Activated T-helper 1 cell treated with anti-CD3 and anti-CD28 coated beads, Interleukin-12 subunit alpha, Interleukin-12 subunit beta, Interleukin-2, Interleukin-4 antibody, amounts not matched to agents 30 ng/mL and 10 ng/mL and 1 ng/mL, durations not matched to agents 14 hours and 24 hours and 36 hours (primary cell): Measurements from ENCODE around the gene PHETA2. TPM values are rescaled to one million over a fixed set of nuclear protein-coding genes. Genes with fewer than 3 reads are reported as not detected.
A peak's percentile ranks its signal among the peaks of the same experiment; 100 is the strongest.
"Not testable (repeated sequence)": the region's sequence is repeated elsewhere in the genome, so short reads cannot be mapped to it uniquely, and the experiment has no call there.

Source experiments
- DNase-seq: peaks from one replicate; pipeline ENCODE4 v3.0.0; 2021; ENCODE audit warnings: low spot score
- H3K27ac Mint-ChIP-seq: one replicate; pipeline ENCODE4 v1.8.0; 2021; ENCODE audit warnings: mild to moderate bottlenecking, mixed read lengths
- H3K27me3 Mint-ChIP-seq: one replicate; pipeline ENCODE4 v1.8.0; 2022; ENCODE audit warnings: mild to moderate bottlenecking, moderate library complexity, mixed read lengths; ENCODE audit not compliant: insufficient read depth
- H3K36me3 Mint-ChIP-seq: one replicate; pipeline ENCODE4 v1.8.0; 2021; ENCODE audit warnings: low read depth, mixed read lengths
- H3K4me1 Mint-ChIP-seq: one replicate; pipeline ENCODE4 v1.8.0; 2021; ENCODE audit warnings: low read depth, mixed read lengths
- H3K4me3 Mint-ChIP-seq: one replicate; pipeline ENCODE4 v1.8.0; 2021; ENCODE audit warnings: mild to moderate bottlenecking, moderate library complexity, mixed read lengths
- H3K9me3 Mint-ChIP-seq: one replicate; pipeline ENCODE4 v1.8.0; 2021; ENCODE audit warnings: mixed read lengths
- intact Hi-C: fragments of 100-400 bp; cut with micrococcal nuclease; formaldehyde crosslinking; loops from one replicate; pipeline ENCODE4 v1.15.1; 2024
- total RNA-seq: library from RNA; stranded (reverse); gene quantifications from 2 replicates; pipeline ENCODE4 v1.2.3, GENCODE V29; 2022

PHETA2 gene
- total RNA-seq, 1 donor from 2014 or later = 5.6 TPM

GRCh38 chr22:42062506-42063170, 11.4 kb upstream of the PHETA2 start:
- DNase-seq = no peak
- Mint-ChIP-seq H3K27ac (no peak overlapping the region), H3K4me3 (no peak overlapping the region), H3K9me3 (peaks cover 13% of the 10 kb centered on the region), H3K36me3 (peaks cover 59% of the 10 kb centered on the region), H3K27me3 (no peaks in the 10 kb centered on the region), H3K4me1 (peaks cover 12% of the 10 kb centered on the region)
- intact Hi-C loops = no loop called here

- H3K27ac Mint-ChIP-seq = no peak overlapping the region
- H3K9me3 Mint-ChIP-seq = no peaks in the 10 kb centered on the region
- peaks cover 28% of the 10 kb centered on the region for H3K4me1 Mint-ChIP-seq
- no peak overlapping the region for H3K4me3 Mint-ChIP-seq
- H3K36me3 Mint-ChIP-seq = peaks cover 51% of the 10 kb centered on the region
- DNase-seq = no peak
- intact Hi-C loops = no loop called here
- no peaks in the 10 kb centered on the region for H3K27me3 Mint-ChIP-seq
These were observed 9.4 kb upstream of the PHETA2 start for GRCh38 chr22:42064629-42065028.

GRCh38 chr22:42065438-42066125, 8.5 kb upstream of the PHETA2 start:
- no peak for DNase-seq
- intact Hi-C loops = no loop called here
- H3K27me3 Mint-ChIP-seq = no peaks in the 10 kb centered on the region
- no peak overlapping the region for H3K4me3 Mint-ChIP-seq
- H3K36me3 Mint-ChIP-seq = peaks cover 45% of the 10 kb centered on the region
- peaks cover 33% of the 10 kb centered on the region for H3K4me1 Mint-ChIP-seq
- no peaks in the 10 kb centered on the region for H3K9me3 Mint-ChIP-seq
- no peak overlapping the region for H3K27ac Mint-ChIP-seq

GRCh38 chr22:42066126-42066761, 7.8 kb upstream of the PHETA2 start:
- Mint-ChIP-seq H3K27me3 (peaks cover under 1% of the 10 kb centered on the region), H3K9me3 (no peaks in the 10 kb centered on the region), H3K4me3 (no peak overlapping the region), H3K27ac (no peak overlapping the region), H3K36me3 (peaks cover 39% of the 10 kb centered on the region), H3K4me1 (peaks cover 40% of the 10 kb centered on the region)
- intact Hi-C loops = no loop called here
- no peak for DNase-seq

- H3K4me1 Mint-ChIP-seq = peaks cover 46% of the 10 kb centered on the region
- intact Hi-C loops = no loop called here
- H3K36me3 Mint-ChIP-seq = peaks cover 36% of the 10 kb centered on the region
These were observed 7.1 kb upstream of the PHETA2 start for GRCh38 chr22:42066937-42067336.

GRCh38 chr22:42067671-42068251, 6.3 kb upstream of the PHETA2 start:
- Mint-ChIP-seq H3K4me3 (no peak overlapping the region), H3K36me3 (peaks cover 31% of the 10 kb centered on the region), H3K9me3 (no peaks in the 10 kb centered on the region), H3K27me3 (peaks cover 2% of the 10 kb centered on the region), H3K4me1 (peaks cover 46% of the 10 kb centered on the region), H3K27ac (no peak overlapping the region)
- no peak for DNase-seq
- intact Hi-C loops = no loop called here

More at GRCh38 chr22:42066937-42067336, 7.1 kb upstream of the PHETA2 start:
- DNase-seq = no peak
- Mint-ChIP-seq H3K27ac (no peak overlapping the region), H3K4me3 (no peak overlapping the region), H3K9me3 (no peaks in the 10 kb centered on the region), H3K27me3 (peaks cover 2% of the 10 kb centered on the region)

- H3K4me3 Mint-ChIP-seq = no peak overlapping the region
- H3K4me1 Mint-ChIP-seq = peaks cover 49% of the 10 kb centered on the region
- peaks cover 26% of the 10 kb centered on the region for H3K36me3 Mint-ChIP-seq
- no peaks in the 10 kb centered on the region for H3K9me3 Mint-ChIP-seq
- intact Hi-C loops = no loop called here
- H3K27me3 Mint-ChIP-seq = peaks cover 2% of the 10 kb centered on the region
- peak overlapping the region; percentile 4 for H3K27ac Mint-ChIP-seq
- no peak for DNase-seq
These were observed 5.8 kb upstream of the PHETA2 start for GRCh38 chr22:42068291-42068690.

- Mint-ChIP-seq H3K36me3 (peaks cover 20% of the 10 kb centered on the region), H3K27ac (peak overlapping the region; percentile 94), H3K4me1 (peaks cover 54% of the 10 kb centered on the region), H3K9me3 (no peaks in the 10 kb centered on the region), H3K4me3 (peak overlapping the region; percentile 92), H3K27me3 (peaks cover 2% of the 10 kb centered on the region)
- DNase-seq = peak; percentile 14
- intact Hi-C loops = loop anchor here (1.0 to 10.0 kb wide), 14 partner anchors 9 to 625 kb away; partner anchors contain the start of genes CENPM, DESI1, NDUFA6 and POLDIP3
These were observed 4.1 kb upstream of the PHETA2 start for GRCh38 chr22:42069801-42070516.

- intact Hi-C loops = loop anchor here (1.0 to 10.0 kb wide), 14 partner anchors 9 to 626 kb away; partner anchors contain the start of genes CENPM, DESI1, NDUFA6 and POLDIP3
- Mint-ChIP-seq H3K4me1 (peaks cover 53% of the 10 kb centered on the region), H3K9me3 (no peaks in the 10 kb centered on the region), H3K4me3 (peak within 1 kb of the TSS; percentile 92), H3K27me3 (peaks cover 2% of the 10 kb centered on the region), H3K36me3 (peaks cover 12% of the 10 kb centered on the region), H3K27ac (peak within 1 kb of the TSS; percentile 94)
- DNase-seq = peak; percentile 91
These were observed 3.3 kb upstream of the PHETA2 start, which contains the start of gene NAGA for GRCh38 chr22:42070517-42071422. TSS of gene NAGA (minus strand) at chr22:42070812. CDS start at chr22:42070297, 515 bp downstream.

GRCh38 chr22:42071508-42071907, 2.5 kb upstream of the PHETA2 start:
- H3K4me3 Mint-ChIP-seq = peak overlapping the region; percentile 92
- peaks cover 11% of the 10 kb centered on the region for H3K36me3 Mint-ChIP-seq
- peak overlapping the region; percentile 94 for H3K27ac Mint-ChIP-seq
- not testable (repeated sequence) for H3K27me3 Mint-ChIP-seq, DNase-seq, H3K9me3 Mint-ChIP-seq
- intact Hi-C loops = loop anchor here (2.0 to 10.0 kb wide), 6 partner anchors 95 to 627 kb away; partner anchors contain the start of genes DESI1, POLDIP3, SNU13 and SREBF2
- peaks cover 53% of the 10 kb centered on the region for H3K4me1 Mint-ChIP-seq

GRCh38 chr22:42072606-42073330, 1.3 kb upstream of the PHETA2 start:
- H3K27ac Mint-ChIP-seq = peak overlapping the region; percentile 35
- H3K4me1 Mint-ChIP-seq = peaks cover 47% of the 10 kb centered on the region
- peak overlapping the region; percentile 77 for H3K4me3 Mint-ChIP-seq
- H3K9me3 Mint-ChIP-seq = no peaks in the 10 kb centered on the region
- intact Hi-C loops = loop anchor here (10.0 kb wide), 3 partner anchors 388 to 628 kb away; partner anchors contain the start of genes DESI1, SNU13, TOB2 and XRCC6
- H3K27me3 Mint-ChIP-seq = peaks cover 2% of the 10 kb centered on the region
- peaks cover 5% of the 10 kb centered on the region for H3K36me3 Mint-ChIP-seq
- DNase-seq = no peak
